GM21786 (cell line): ENCODE results near the gene ANKMY1.

ENCODE experiments used
- ATAC-seq: cut with Tn5 transposase; IDR thresholded peaks from one replicate; pipeline ENCODE4 v1.9.1; 2021; ENCODE audit not compliant: unreplicated experiment

ANKMY1 gene

DNA sequence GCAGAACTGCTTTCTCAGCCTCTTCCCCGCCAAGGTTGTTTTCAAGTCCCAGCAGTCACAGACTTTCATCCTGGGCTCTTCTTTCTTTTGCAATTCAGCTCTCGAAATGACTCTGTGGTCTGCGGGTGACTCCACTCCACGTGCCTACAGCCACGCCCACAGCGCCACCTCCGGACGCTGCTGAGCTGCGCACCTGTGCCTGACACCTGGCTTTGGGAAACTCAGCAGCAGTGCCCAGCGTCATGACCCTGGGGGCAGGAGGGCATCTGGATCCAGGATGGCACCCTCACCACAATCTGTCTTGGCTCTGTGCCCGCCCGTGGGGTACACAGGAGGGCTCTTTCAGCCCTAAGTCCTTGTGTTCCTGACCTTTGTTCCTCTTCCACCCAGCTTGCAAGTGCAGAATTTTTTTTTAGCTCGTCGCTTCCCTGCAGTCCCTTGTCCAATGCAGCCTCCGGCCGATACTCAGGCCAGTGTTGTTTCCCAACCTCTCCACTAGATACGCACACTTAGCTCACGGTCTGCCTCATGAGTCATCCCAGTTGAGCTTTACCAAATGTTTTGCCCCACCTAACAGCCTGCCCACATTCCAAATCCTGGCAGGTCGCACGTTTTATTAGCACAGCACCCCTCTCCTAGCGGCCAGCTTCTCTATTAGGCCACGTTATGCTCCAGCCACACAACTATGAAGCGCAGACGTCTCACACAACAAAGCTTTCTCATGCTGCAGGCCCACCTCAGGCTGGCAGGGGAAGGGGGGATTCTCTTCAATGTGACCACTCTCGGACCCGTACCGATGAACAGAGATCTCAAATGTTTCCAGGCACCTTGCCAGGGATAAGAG is 22.2 kb upstream of the ANKMY1 start:
- ATAC-seq, result no peak

DNA sequence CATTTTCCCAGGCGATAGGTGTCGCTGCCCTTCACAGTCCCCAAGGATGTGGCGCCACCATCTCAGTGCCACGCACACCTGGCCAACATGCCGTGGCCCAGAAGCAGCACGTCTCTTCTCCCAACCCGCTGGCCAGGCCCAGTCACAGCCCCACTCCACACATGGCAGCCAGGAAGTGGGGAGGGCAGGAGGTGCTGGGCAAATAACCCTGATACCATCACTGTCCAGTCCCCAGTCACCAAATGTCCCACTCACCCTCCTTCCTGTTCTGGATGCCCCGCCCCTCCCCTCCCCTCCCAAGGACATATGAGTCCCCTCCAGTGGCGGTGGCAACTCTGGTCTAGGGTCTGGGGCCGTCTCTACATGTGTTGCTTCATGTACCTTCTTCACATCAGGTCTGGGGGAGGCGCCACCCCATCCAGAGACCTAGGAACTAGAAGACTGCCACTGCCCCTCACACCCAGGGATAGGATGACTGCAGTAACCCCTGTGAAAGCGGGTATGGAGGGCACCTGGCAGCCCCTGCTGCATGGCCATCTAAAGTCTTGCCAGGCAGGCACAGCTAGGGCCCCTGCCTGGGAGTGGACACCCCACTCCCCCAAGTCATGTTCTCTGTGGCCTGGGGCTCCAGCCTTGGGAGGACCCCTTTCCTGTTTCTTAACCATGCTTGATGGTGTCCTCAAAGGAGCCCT is 21.4 kb upstream of the ANKMY1 start:
- ATAC-seq, result no peak

DNA sequence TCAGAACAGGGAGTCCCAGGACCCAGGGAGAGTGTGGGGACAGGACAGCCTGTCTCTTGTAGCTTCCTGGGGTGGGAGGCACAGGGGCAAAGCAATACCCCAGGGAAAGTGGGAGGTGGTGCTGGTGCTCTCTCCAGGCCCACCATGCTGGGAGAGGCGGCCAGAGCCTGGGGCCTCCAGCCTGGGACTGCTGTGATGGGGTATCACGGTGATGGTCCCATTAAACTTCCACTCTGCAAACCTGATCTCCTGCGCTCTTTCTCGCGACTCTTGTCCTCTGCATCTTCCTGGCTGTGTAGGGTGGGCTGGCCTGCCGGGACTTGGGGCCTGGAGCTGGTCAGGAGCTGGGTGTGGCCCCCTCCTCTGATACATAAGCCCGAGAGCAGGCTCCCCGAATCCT is 20.7 kb upstream of the ANKMY1 start:
- ATAC-seq, result no peak

DNA sequence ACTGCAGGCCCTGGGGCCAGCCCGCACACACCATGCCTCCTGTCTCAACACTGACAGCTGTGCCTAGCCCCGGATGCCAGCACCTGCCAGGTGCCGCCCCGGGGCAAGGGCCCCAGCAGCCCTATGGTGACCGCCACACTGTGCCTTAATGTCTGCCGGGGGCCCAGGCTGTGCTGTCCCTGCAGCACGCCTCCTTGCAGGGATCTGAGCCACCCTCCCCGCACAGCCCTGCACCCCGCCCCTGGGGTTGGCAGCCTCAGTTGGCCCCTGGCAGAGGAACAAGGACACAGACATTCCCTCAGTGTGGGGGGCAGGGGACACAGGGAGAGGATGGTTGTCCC is 20.3 kb upstream of the ANKMY1 start:
- ATAC-seq, result no peak

DNA sequence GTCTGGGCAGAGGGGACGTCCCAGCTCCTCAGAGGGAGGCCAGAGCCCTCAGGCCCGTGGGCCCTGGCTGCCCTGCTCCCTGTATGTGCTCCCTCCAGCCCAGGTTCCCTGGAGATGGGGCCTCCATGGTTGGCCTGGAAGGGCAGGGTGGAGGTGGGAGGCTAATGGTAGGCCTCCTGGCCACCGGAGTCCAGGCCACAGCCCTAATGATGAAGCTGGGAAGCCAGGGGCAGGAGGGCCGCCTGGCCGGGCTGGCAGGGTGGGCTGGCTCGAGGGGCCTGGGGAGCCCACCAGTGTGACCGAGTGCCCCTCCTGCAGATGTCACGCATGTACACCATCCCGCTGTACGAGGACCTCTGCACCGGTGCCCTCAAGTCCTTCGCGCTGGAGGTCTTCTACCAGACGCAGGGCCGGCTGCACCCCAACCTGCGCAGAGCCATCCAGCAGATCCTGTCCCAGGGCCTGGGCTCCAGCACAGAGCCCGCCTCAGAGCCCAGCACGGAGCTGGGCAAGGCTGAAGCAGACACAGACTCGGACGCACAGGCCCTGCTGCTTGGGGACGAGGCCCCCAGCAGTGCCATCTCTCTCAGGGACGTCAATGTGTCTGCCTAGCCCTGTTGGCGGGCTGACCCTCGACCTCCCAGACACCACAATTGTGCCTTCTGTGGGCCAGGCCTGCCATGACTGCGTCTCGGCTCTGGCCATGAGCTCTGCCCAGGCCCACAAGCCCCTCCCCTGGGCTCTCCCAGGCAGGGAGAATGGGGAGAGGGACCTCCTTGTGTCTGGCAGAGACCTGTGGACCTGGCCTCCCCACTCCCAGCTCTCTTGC is 19.7 kb upstream of the ANKMY1 start:
- no peak for ATAC-seq

DNA sequence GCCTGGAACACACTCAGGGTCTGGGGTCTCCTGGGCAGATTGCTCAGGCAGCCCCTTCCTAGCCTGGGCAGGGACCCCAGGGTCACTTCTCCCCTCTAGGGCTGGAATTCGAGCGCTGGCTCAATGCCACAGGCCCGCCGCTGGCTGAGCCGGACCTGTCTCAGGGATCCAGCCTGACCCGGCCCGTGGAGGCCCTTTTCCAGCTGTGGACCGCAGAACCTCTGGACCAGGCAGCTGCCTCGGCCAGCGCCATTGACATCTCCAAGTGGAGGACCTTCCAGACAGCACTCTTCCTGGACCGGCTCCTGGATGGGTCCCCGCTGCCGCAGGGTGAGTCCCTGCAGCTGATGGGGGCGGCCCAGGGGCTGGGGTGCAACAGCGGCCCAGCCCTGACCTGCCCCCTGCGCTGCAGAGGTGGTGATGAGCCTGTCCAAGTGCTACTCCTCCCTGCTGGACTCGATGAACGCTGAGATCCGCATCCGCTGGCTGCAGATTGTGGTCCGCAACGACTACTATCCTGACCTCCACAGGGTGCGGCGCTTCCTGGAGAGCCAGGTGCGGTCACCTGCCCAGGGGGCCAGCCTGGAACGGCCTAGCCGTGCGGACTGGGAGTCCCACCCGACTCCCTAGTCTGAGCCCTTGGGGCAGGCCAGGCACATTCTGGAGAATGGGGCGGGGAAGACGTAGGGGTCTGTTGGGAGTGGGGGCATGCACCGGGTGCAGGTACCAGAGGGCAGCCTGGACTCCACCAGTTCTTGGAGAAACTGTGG is 18.8 kb upstream of the ANKMY1 start:
- ATAC-seq, result no peak

DNA sequence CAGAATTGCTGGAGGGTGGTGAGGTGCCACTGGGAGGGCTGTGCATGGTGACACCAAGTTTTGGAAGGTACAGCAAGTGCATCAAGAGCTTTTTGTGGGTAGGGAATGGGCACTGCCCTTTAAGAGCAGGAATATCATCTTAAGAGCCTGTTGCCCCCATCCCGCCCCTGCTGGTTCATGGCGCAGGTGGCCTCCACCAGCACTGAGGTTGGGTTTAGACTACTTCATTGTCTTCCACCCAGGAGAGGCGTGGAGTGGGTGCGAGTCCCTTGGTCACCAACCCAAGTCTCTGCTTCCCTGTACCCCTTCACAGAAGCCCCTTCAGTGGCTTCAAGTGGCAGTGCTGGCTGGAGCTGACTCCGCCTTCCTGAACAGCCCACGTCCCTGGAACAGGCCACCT is 18.2 kb upstream of the ANKMY1 start:
- ATAC-seq, result no peak

DNA sequence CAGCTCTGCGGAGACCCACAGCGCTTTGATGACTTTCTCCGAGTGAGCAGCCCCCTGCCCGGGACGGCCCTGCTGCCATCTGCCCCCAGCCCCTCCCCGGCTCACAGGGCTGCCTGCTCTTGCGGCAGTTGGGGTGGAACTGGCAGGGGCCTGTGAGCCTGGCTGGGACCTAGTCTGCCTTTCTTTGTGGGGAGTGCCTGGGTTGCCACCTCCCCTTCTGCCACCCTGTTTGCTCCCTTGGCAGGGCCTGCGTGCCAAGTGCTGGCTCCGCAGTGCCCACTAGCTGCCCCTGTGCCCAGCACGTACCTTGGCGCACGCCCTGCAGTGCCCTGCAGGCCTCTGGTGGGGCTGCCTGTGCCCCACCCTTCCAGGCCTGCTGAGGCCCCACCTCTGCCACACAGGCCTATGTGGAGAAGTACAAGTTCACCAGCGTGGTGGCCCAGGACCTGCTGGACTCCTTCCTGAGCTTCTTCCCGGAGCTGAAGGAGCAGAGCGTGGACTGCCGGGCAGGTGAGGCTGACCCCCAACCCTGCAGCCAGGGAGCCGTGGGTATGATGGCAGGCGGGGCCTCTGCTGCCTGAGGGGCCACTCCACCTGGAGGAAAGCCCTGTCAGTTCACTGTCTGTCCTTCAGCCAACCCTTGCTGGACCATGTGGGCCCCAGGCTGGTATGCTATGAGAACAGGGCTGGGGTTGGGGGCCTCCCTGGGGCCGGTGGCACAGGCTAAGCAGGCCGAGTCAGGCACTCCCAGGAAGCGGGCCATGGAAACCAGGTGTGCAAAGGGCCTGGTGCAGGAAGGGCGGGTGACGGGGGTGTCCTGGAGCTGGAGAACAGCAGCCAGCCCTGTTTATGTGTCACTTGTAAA is 17.5 kb upstream of the ANKMY1 start:
- ATAC-seq, result no peak

DNA sequence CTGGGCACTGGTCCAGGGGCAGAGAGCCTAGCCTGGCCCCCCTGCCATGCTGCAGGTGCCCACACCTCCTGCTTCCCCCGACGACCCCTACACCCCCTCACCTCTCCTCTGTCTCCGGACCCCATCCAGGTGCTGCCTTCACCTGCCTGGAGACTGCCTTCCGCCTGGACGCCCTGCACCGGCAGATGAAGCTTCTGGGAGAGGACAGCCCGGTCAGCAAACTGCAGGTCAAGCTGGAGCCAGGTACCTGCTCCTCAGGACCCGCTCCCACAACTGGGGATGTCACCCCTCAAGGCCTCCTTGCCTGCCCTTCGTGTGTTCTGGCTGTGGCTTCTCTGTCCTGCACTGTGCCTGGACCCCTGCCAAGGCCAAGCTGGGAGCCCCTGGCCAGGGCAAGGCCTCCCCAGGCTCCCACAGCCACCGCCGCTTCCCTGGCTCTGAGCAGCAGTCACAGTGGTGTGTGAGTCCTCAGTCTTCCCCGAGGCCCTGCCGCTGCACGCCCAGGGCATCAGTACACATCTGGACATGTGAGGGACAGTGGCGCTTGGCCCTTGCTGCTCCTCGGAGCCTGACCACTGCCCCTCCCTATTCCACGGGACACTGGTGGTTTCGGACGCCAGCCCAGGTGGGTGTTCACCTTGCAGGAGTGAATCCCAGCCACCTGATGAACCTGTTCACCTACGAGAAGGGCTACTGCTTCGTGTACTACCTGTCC is 16.8 kb upstream of the ANKMY1 start:
- ATAC-seq, result no peak

DNA sequence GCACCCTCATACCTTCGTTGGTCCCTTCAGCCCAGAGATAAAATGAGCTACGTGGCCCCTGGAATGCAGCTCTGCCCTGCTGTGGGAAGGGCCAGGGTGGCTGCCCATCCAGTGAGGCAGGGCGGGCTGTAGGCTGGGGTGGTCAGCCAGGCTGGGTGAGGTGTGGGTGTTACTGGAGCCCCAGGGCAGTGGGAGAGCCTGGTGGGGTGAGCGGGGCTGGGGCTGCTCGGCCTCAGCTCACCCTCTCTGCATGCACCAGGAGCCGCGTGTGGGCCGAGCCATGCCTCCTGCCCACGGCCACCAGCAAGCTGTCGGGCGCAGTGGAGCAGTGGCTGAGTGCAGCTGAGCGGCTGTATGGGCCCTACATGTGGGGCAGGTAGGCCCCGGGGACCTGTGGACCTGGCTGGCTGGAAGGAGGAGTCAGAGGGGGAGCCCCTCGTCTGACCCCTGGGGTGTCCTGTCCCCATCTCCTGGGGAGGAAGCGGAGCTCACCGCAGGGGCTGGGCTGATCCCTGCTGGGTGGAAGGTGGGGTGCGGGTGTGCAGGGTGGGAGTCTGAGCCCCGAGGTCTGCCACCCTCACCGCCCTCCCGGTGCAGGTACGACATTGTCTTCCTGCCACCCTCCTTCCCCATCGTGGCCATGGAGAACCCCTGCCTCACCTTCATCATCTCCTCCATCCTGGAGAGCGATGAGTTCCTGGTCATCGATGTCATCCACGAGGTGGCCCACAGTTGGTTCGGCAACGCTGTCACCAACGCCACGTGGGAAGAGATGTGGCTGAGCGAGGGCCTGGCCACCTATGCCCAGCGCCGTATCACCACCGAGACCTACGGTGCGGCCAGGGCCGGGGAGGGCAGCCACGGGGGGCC is 16.0 kb upstream of the ANKMY1 start:
- ATAC-seq, result no peak

DNA sequence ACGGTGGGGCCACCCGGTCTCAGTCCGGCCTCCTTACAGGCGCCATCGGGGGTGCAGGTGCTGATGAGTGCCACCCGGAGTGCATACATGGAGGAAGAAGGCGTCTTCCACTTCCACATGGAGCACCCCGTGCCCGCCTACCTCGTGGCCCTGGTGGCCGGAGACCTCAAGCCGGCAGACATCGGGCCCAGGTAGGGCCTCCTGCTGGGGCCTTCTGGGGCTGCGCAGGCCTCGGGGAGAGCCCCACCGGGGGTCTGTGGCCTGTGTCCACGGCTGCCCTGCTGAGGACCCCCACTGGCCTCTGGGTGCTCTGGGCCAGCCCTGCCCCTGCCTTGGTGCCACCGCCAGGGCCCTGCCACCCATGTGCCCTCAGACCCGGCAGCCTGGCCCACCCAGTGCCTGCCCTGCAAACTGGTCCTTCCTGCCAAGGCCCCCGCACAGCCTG is 15.3 kb upstream of the ANKMY1 start:
- ATAC-seq, result no peak

DNA sequence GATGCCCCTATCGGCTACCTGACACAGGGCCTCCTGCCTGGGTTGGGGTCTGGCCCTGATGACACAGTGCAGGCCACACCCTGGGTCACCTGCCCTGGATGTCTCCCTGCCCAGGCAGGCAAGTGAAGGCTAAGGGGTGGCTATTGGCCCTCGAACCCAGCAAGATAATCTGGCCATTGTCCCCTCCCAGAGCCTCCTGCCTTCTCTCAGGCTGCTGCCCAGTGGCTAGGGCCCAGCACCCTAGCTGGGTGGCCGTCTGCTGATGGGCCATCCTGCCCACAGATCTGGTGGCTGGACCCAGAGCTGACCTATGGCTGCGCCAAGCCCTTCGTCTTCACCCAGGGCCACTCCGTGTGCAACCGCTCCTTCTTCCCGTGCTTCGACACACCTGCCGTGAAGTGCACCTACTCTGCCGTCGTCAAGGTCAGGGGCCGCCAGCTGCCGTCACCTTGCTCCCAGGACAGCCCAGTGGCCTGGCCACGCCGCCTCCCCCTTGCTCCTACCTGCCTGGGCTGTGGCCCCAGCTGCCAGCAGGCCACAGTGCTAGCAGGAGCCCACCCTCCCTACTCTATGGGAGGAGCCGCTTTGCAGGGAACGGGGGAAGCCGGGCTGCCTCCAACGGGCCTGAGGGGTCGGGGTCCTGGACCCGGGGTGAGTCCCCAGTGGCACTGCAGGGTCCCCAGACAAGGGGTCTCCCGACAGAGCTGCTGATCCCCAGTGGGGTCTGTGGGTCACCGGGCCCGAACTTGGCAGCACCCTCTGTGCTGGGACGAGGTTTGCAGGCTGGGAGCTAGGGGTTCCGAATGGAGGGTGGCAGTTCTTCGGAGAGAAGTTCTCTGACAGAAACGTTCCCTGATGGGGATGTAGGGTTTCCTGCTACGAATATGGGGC is 14.6 kb upstream of the ANKMY1 start:
- ATAC-seq, result no peak

DNA sequence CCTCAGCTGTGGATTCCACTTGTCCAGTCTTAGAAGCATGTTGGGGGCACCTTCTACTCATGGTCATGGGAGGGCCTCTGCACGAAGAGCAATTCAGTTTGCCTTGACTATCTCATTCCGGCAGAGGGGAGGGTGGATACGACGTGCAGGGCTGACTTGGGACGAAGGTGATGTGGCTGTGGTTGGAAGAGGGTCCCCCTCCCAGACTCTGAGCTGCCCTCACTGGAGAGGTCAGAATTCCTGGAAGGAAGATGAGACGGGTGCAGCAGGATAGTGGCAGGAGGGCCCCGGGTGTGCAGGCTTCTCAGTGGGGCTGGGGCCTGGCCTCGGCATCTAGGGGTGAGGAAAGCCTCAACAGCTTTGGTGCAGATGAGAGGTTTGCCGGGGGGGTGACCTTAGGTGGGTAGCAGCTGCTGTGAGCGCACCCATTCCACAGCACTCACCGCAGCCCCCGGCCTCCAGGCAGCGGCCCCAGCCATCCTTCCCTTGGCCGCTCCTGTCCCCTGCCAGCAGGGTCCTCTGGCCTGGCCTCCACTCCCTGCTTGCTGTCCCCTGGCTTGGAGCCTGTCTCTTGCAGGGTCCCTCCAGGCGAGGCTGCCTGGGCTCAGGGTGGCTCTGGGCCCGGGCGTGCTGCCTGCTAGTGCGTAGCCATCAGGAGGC is 13.7 kb upstream of the ANKMY1 start:
- no peak for ATAC-seq

DNA sequence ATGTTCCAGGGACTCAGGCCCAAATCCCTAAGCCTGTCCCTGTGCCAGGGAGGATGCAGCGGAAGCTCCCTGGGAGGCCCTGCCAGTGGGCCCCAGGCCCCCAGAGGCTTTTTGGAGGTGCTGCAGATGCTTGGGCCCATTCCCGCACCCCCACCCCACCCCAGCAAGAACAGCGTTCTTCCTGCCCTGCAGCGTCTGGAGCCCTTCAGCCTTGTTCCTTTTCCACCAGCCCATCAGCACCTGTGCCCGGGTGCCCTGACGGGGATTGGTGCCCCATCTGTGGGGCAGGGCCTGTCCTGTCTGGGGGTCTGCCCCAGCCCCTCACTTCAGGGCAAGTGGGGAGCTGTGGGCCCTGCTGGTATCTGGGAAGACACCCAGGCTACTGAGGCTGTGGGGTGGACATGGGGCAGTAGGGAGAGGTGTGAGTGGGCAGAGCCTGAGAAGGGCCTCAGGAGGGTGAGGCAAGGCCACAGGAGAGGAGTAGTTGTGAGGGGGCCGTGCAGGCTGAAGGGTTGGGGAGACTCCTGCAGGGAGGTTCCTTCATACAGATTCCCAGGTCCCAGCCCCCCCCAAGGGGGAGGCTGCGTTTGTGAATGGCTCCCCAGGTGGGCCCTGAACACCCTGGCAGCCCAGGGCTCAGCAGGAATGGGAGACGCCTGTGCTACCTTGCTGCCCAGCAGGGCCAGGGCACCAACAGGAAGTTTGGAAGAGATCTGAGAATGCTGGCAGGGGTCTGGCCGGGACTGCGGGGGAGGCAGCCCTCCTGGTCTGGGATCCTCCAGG is 12.9 kb upstream of the ANKMY1 start:
- no peak for ATAC-seq

DNA sequence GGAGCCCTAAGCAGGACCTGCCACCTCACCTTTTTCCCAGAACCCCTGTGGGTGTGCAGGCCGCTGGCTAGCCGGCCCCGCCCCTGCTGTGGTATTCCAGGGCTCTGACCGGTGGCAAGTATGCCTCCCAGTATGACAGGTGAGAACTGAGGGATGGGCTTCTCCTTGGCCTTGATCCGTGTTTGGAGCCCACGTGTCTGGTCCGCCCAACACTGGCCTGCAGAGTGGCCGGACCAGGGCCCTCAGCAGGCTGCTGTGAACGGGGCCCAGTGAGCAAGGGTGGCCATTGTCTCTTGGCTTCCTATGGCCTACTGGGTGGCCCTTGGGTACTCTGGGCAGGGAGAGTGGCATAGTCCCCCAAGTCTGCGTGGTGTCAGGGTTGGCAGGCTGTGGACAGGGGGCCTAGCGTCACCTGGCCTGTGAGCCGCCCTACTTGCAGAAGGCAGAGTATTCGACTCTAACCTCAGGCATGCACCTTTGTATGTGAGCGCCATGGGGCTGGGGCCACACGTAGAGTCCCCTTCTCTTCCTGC is 12.3 kb upstream of the ANKMY1 start:
- no peak for ATAC-seq

DNA sequence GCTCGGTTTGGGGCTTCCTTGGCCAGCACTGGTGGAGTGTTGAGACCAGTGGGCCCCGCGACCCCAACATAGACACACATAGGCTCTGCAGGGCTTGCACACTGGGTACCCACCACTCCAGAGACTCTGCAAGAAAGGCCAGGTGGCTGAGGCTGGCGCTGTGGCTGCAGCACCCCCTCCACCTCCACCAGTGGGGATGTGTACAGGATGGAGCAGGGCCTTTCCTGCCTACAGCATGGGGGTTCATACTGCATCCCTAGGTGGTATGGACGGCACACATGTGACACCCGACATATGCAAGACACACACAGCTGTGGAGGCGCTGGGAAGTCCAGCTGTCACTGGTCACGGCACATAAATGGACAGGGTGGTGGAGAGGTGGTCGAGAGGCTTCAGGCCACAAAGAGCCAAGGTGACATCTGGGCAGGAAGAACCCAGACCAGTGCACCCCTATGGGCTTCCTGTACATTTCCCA is 11.8 kb upstream of the ANKMY1 start:
- ATAC-seq, result no peak
